Body of pancreas (tissue), 4 donors: ENCODE data around the gene PTPRH.

Experiments
- CTCF ChIP-seq, 7 experiments: fragments of 450-650 bp in 4 of 7; fragments of 200-600 bp in 3 of 7; sonication (generic) in 3 of 7; IDR thresholded peaks; one replicate each; pipeline ENCODE4 v1.5.1; 2016 to 2019; ENCODE audit warnings: antibody characterized with exemption in 7 of 7
- POLR2A ChIP-seq, 3 donors: fragments of 450-650 bp; IDR thresholded peaks; one replicate each; pipeline ENCODE4 v1.6.1; 2016; ENCODE audit warnings: antibody characterized with exemption in 3 of 3, mild to moderate bottlenecking in 2 of 3

- TF ChIP-seq CTCF (IDR thresholded peaks at IDR 0.05) (no peak), POLR2A (IDR thresholded peaks at IDR 0.05) (no peak)
Measured at GRCh38 chr19:55248704-55249103, 39.4 kb upstream of the PTPRH start.
